RWPE2 (cell line): ENCODE measurements around the gene AGPAT2.
A peak's percentile ranks its signal among the peaks of the same experiment; 100 is the strongest.
"Not testable (repeated sequence)": the region's sequence is repeated elsewhere in the genome, so short reads cannot be mapped to it uniquely, and the experiment has no call there.

Experiments
- ATAC-seq: fragments of 200-7000 bp; cut with Tn5 transposase; 3 replicates; pipeline ENCODE4 v1.9.1; 2021; ENCODE audit warnings: low read depth
- DNase-seq: peaks from one replicate; pipeline ENCODE4 v3.0.0-alpha.2; 2020; ENCODE audit warnings: low spot score
- H3K27ac ChIP-seq: fragments of 450-650 bp; 2 replicates; pipeline ENCODE4 v1.5.1; 2017; ENCODE audit warnings: mild to moderate bottlenecking; ENCODE audit not compliant: poor library complexity, severe bottlenecking
- H3K27me3 ChIP-seq: fragments of 250-450 bp; sonication (Bioruptor Pico); 2 replicates; pipeline ENCODE4 v1.5.1; 2021; ENCODE audit warnings: mild to moderate bottlenecking, moderate library complexity; ENCODE audit not compliant: insufficient read depth, poor library complexity, severe bottlenecking
- H3K36me3 ChIP-seq: fragments of 250-450 bp; sonication (Bioruptor Pico); 2 replicates; pipeline ENCODE4 v1.5.1; 2020; ENCODE audit warnings: low read depth, mild to moderate bottlenecking, moderate library complexity
- H3K4me1 ChIP-seq: fragments of 250-450 bp; sonication (Bioruptor Pico); 2 replicates; pipeline ENCODE4 v1.5.1; 2021; ENCODE audit warnings: mild to moderate bottlenecking, moderate library complexity; ENCODE audit not compliant: insufficient read depth, poor library complexity, severe bottlenecking
- H3K4me3 ChIP-seq: fragments of 250-450 bp; sonication (Bioruptor Pico); 2 replicates; pipeline ENCODE4 v1.5.1; 2021; ENCODE audit warnings: mild to moderate bottlenecking, moderate library complexity; ENCODE audit not compliant: severe bottlenecking
- H3K9me3 ChIP-seq: fragments of 250-450 bp; sonication (Bioruptor Pico); 2 replicates; pipeline ENCODE4 v1.5.1; 2021; ENCODE audit warnings: mild to moderate bottlenecking, moderate library complexity; ENCODE audit not compliant: severe bottlenecking
- TF ChIP-seq, protein P1 (sequence below): fragments of 450-650 bp; IDR thresholded peaks from one replicate; pipeline ENCODE4 v1.5.1; 2017; ENCODE audit warnings: mild to moderate bottlenecking, moderate library complexity; ENCODE audit not compliant: poor library complexity, severe bottlenecking

AGPAT2 gene

DNA sequence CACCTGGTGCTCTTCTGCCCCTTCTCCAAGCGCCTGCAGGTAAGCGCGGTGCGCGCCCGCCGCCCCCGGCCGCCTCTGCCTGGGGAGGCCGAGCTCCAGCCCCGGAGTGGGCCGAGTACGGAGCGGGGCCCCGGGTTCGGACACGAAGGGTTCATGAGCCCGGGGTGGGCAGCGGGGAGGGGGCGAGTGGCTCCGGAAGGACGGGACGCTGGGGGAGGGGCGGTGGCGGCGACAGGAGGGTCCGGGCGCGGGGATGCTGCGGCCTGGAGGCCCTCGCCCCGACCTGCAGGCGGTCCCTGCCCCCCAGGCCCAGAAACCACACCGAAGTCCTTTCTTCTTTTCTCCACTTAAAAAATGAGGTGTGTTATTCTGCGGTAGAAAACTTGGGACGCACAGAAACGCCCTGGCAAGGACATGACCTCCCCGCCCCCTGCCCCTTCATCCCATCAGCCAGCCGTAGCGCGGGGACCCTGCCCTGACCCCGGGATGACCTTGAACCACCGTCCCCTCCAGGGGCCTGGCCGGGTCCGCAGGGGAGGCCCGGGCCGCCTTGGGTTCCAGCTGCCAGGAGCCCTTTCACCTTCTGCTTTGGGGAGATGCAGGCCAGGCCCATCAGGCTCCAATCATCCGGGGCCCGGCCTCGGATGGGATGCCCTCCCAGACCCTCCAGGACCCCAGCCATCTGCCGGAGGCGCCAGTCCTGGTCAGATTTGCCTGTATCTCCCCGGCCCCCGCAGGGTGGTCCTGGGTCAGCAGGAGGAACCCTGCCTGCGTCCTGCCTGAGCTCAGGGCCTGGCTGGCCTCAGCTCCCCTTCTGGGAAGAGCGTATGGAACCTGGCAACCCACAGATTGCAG lies 25.7 kb upstream of the AGPAT2 start:
- no peak for DNase-seq
- Histone ChIP-seq H3K36me3 (no peaks in the 10 kb centered on the region), H3K27me3 (peaks cover 12% of the 10 kb centered on the region), H3K27ac (no peak overlapping the region), H3K4me1 (no peaks in the 10 kb centered on the region), H3K9me3 (no peaks in the 10 kb centered on the region), H3K4me3 (peak overlapping the region; percentile 38)
- no peak; the same call in 2 of the 3 replicates for ATAC-seq
- TF ChIP-seq, protein P1, sequence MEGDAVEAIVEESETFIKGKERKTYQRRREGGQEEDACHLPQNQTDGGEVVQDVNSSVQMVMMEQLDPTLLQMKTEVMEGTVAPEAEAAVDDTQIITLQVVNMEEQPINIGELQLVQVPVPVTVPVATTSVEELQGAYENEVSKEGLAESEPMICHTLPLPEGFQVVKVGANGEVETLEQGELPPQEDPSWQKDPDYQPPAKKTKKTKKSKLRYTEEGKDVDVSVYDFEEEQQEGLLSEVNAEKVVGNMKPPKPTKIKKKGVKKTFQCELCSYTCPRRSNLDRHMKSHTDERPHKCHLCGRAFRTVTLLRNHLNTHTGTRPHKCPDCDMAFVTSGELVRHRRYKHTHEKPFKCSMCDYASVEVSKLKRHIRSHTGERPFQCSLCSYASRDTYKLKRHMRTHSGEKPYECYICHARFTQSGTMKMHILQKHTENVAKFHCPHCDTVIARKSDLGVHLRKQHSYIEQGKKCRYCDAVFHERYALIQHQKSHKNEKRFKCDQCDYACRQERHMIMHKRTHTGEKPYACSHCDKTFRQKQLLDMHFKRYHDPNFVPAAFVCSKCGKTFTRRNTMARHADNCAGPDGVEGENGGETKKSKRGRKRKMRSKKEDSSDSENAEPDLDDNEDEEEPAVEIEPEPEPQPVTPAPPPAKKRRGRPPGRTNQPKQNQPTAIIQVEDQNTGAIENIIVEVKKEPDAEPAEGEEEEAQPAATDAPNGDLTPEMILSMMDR = no peak

DNA sequence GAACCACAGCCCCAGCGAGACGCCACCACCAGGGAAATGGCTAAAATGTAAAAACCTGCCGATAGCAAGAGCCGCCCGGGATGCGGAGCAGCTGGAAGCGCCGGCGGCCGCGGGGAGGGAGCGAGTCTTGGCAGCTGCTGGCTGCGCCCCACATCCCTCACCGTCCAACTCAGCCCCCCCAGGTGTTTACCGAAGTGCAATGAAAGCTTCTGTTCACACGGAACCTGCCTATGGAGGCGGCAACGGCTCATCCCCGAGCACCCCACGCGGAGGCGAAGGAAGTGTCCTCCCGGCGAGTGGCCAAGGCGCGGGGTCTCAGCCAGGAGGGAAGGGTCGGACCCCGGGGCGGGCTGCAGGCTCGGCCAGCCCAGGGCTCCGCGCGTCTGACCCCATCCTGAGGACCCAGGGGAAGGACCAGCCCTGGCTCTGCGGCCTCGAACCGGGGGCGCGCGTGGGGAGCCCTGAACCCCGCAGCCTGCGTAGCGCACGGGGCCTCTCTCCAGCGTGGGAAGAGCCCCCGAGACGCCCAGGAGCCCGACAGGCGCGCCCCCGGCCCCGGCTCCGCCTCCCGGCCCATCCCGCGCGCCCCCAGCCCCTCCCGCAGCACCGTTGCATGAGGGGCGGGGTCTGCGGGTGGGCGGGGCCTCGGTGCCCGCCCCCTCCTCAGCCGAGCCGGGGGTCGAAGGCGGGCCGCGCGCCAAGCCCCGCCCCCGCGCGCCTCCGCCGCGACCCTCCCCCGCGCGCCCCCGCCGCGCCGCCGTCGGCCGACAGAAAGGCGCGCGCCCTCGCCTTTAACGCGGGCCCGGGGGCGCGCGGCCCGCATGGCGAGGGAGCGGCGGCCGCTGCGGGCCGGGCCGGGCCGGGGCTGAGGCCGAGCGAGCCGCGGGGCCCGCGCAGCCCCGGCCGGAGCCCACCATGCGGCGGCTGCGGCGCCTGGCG lies 24.8 kb upstream of the AGPAT2 start, which contains the start of gene DIPK1B:
Gene DIPK1B (plus strand): TSS at position 822 of the 939 bp plus-strand sequence. CDS start 94 bp downstream, at position 916.
- DNase-seq (no peak), ATAC-seq (peak; percentile 12; the same call in 1 of the 3 replicates)
- no peaks in the 10 kb centered on the region for H3K9me3 ChIP-seq
- no peaks in the 10 kb centered on the region for H3K36me3 ChIP-seq
- H3K27ac ChIP-seq = no peak within 1 kb of the TSS
- TF ChIP-seq, protein P1 = no peak
- H3K4me3 ChIP-seq = peak within 1 kb of the TSS; percentile 38
- H3K4me1 ChIP-seq = no peaks in the 10 kb centered on the region
- H3K27me3 ChIP-seq = peaks cover 12% of the 10 kb centered on the region

DNA sequence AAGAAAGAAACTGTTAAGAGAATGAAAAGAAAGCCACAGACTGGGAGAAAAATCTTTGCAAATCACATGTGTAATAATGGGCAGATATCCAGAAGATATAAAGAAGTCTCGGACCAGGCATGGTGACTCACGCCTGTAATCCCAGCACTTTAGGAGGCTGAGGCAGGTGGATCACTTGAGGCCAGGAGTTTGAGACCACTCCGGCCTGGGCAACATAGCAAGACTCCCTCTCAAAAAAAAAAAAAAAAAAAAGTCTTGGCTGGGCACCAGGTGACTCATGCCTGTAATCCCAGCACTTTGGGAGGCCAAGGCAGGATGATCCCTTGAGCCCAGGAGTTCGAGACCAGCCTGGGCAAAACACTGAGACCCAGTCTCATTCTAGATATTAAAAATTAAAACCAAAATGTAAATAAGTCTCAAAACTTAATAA lies 24.0 kb upstream of the AGPAT2 start:
- not testable (repeated sequence) for H3K4me1 ChIP-seq, H3K4me3 ChIP-seq, H3K9me3 ChIP-seq, ATAC-seq, H3K27ac ChIP-seq, H3K36me3 ChIP-seq, DNase-seq
- H3K27me3 ChIP-seq = peaks cover 12% of the 10 kb centered on the region

DNA sequence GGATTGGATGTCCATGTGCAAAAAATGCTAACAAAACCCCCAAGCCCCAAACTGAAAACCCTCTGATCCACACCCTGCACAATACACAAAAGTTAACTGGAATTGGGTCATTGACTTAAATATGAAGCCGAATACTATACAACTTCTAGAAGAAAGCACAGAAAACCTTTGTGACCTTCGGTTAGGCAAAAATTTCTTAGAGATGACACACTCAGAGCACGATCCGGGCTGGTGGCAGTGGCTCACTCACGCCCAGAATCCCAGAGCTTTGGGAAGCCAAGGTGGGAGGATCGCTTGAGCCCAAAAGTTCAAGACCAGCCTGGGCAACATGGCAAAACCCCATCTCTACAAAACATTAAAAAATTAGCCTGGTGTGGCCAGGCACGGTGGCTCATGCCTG lies 23.3 kb upstream of the AGPAT2 start:
- no peak for DNase-seq
- Histone ChIP-seq H3K9me3 (no peaks in the 10 kb centered on the region), H3K4me1 (no peaks in the 10 kb centered on the region), H3K36me3 (no peaks in the 10 kb centered on the region), H3K4me3 (no peak overlapping the region), H3K27me3 (peaks cover 12% of the 10 kb centered on the region), H3K27ac (no peak overlapping the region)
- TF ChIP-seq, protein P1 = no peak
- no peak for ATAC-seq

DNA sequence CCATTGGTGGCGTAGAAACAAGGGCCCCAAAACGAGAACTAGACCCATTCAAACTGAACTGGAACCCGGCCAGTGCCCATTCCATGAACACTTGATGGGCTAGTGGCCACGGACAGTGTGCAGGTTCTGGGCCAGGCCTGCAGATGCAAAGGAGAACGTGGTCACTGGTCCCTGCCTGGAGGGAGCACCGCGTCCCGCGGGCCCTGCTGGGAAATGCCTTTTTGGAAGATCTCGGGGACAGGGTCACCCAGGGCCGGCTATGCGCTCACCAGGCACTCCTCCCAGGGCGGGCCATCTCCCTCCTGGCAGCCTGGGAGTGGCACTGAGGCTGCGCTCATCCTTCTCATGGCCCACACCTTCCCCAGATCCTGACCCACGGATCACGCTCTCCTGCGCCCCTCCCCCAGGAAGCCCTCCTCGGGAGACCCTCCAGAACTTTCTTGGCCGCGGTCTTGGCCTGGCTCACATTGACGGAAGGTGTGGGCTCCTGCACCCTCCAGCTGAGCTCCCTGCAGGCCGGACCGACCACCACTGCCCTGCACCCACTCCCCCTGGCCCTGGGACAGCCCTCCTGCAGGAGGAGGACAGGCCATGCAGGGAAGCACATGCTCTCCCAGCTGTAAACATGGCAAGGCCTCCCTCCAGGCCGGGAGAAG lies 22.3 kb upstream of the AGPAT2 start:
- no peak overlapping the region for H3K27ac ChIP-seq
- H3K4me1 ChIP-seq = no peaks in the 10 kb centered on the region
- DNase-seq (no peak), ATAC-seq (no peak)
- H3K4me3 ChIP-seq = no peak overlapping the region
- no peaks in the 10 kb centered on the region for H3K9me3 ChIP-seq
- TF ChIP-seq, protein P1 = no peak
- peaks cover 12% of the 10 kb centered on the region for H3K27me3 ChIP-seq
- no peaks in the 10 kb centered on the region for H3K36me3 ChIP-seq
